CD4-positive, alpha-beta T cell (primary cell): ENCODE measurements around the gene ADAMTS19. TPM values are rescaled to one million over a fixed set of nuclear protein-coding genes. Genes with fewer than 3 reads are reported as not detected.

Experiments used
- ATAC-seq: fragments of 200-7000 bp; cut with Tn5 transposase; one replicate; pipeline ENCODE4 v1.10.0; 2022; ENCODE audit warnings: mild to moderate bottlenecking; ENCODE audit not compliant: poor library complexity
- CTCF ChIA-PET: fragments of 350-600 bp; sonication (Branson Sonifier 250); formaldehyde crosslinking; loops from one replicate; lab custom pipeline; 2021; ENCODE audit warnings: antibody characterized with exemption, inconsistent platforms; lab: Charles Lee
- POLR2A ChIA-PET: fragments of 350-600 bp; sonication (Branson Sonifier 250); formaldehyde crosslinking; loops from one replicate; lab custom pipeline; 2021; ENCODE audit warnings: antibody characterized with exemption, inconsistent platforms; lab: Charles Lee
- DNase-seq, 14 experiments: peaks; one replicate each; pipeline ENCODE4 v3.0.0-alpha.2; 2013 to 2020; ENCODE audit warnings: mixed read lengths in 2 of 14
- H3K27ac ChIP-seq, 2 donors: one replicate each; pipeline versions ENCODE4 v1.5.1 to v1.7.0; 2013; ENCODE audit warnings: low read length in 2 of 2, low read depth in 1 of 2, mild to moderate bottlenecking in 1 of 2
- H3K27me3 ChIP-seq, 2 experiments: 1 replicate in 1 of 2; 2 replicates in 1 of 2; pipeline versions ENCODE4 v1.6.1 to v1.7.0; 2013; ENCODE audit warnings: low read length in 2 of 2, control low read depth in 1 of 2, mild to moderate bottlenecking in 1 of 2, moderate library complexity in 1 of 2; ENCODE audit not compliant: insufficient read depth in 2 of 2, control insufficient read depth in 1 of 2
- H3K36me3 ChIP-seq: one replicate; pipeline ENCODE4 v1.6.1; 2013; ENCODE audit warnings: low read length, control low read depth; ENCODE audit not compliant: insufficient read depth
- H3K4me1 ChIP-seq: one replicate; pipeline ENCODE4 v1.6.1; 2013; ENCODE audit warnings: low read length, control low read depth; ENCODE audit not compliant: insufficient read depth
- H3K4me3 ChIP-seq: one replicate; pipeline ENCODE4 v1.5.1; 2013; ENCODE audit warnings: mild to moderate bottlenecking, low read length, moderate library complexity
- H3K9me3 ChIP-seq, 2 experiments: 1 replicate in 1 of 2; 2 replicates in 1 of 2; pipeline versions ENCODE4 v1.6.1 to v1.7.0; 2013; ENCODE audit warnings: low read length in 2 of 2, mild to moderate bottlenecking in 2 of 2, control low read depth in 1 of 2, moderate library complexity in 1 of 2; ENCODE audit not compliant: control insufficient read depth in 1 of 2, insufficient read depth in 1 of 2
- H3K27ac Mint-ChIP-seq: one replicate; pipeline ENCODE4 v1.8.0; 2020; ENCODE audit warnings: mixed read lengths
- H3K27me3 Mint-ChIP-seq: one replicate; pipeline ENCODE4 v1.8.0; 2021; ENCODE audit warnings: mixed read lengths
- H3K36me3 Mint-ChIP-seq: one replicate; pipeline ENCODE4 v1.8.0; 2021; ENCODE audit warnings: low read depth, mixed read lengths
- H3K4me1 Mint-ChIP-seq: one replicate; pipeline ENCODE4 v1.8.0; 2021; ENCODE audit warnings: low read depth, mixed read lengths
- H3K4me3 Mint-ChIP-seq: one replicate; pipeline ENCODE4 v1.8.0; 2020; ENCODE audit warnings: mild to moderate bottlenecking, mixed read lengths
- H3K9me3 Mint-ChIP-seq: one replicate; pipeline ENCODE4 v1.8.0; 2020; ENCODE audit warnings: mixed read lengths
- CTCF ChIP-seq: fragments of 200-600 bp; IDR thresholded peaks from one replicate; pipeline ENCODE4 v1.8.0; 2022; ENCODE audit warnings: antibody characterized with exemption, mild to moderate bottlenecking
- intact Hi-C, 2 experiments: fragments of 100-400 bp; cut with DNase I in 1 of 2; cut with micrococcal nuclease in 1 of 2; formaldehyde crosslinking; loops; one replicate each; pipeline versions ENCODE4 v1.15.1 to v1.9.0; 2023 to 2025; cut with DNase I, micrococcal nuclease
- total RNA-seq, 174 experiments: library from RNA in 2 of 174; stranded (reverse) in 2 of 174; gene quantifications; one replicate each; pipeline ENCODE4 v1.2.3 and lab custom pipeline; 2021 to 2026

ADAMTS19 gene
- total RNA-seq, 2 experiments from 2014 or later, result not detected

DNA sequence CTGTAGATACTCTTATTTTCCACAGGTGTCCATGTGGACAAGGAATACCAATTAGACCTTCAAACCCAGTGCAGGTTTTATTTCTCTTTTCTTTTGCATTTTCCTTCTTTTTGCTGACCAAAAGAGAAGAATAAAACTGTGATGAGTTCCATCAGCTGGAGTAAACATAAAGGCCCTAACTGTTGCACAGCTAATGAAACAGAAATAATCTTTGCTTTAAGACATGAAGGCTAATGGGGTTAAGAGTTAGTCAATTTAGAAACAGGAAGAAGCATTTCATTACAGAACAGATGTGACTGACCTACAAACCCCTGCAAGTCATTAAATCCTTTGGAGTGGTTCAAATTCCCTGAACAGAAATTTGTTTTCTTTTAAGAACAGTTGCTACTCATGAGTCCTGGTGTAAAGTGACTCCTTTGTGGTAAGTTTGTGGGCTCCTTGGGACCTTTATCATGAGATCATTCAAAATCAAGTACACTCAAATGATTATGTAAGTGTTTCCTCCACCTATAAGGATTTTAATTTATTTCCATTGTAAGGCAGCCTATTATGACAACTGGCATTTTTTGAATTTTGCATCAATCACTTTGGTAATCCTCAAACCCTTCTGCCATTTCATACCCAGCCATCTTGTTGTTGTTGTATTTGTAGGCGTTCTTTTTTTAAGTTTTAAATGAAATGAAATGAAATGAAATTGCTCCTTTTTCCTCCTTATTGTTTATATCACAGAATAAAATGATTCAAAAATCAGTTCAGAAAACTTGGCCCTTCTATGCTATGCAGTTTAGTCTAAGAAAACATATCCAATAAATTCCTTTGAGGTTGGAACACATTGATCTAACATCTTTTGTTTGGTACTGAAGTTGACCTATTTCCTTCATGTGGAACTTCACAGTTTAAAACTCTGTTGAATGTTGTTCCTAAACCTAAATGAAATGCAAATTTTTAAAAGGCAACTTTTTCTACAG is 289.1 kb downstream of the ADAMTS19 start:
- DNase-seq, result no peak
- Mint-ChIP-seq H3K4me1 (no peaks in the 10 kb centered on the region), H3K27ac (no peak overlapping the region), H3K36me3 (no peaks in the 10 kb centered on the region), H3K4me3 (no peak overlapping the region), H3K27me3 (peaks cover 7% of the 10 kb centered on the region), H3K9me3 (no peaks in the 10 kb centered on the region)
- intact Hi-C loops, result no loop called here
- no peak overlapping the region for H3K27ac ChIP-seq
- no peak for TF ChIP-seq CTCF
- no peak for ATAC-seq
- H3K4me1 ChIP-seq, result no peaks in the 10 kb centered on the region
- no peaks in the 10 kb centered on the region for H3K27me3 ChIP-seq
- H3K9me3 ChIP-seq, result no peaks in the 10 kb centered on the region
- H3K36me3 ChIP-seq, result no peaks in the 10 kb centered on the region
- ChIA-PET POLR2A (no interaction called here), CTCF (no interaction called here)
- H3K4me3 ChIP-seq, result no peak overlapping the region

- ChIA-PET CTCF (no interaction called here), POLR2A (no interaction called here)
- Mint-ChIP-seq H3K27ac (no peak overlapping the region), H3K9me3 (no peaks in the 10 kb centered on the region), H3K4me3 (no peak overlapping the region), H3K4me1 (no peaks in the 10 kb centered on the region), H3K36me3 (no peaks in the 10 kb centered on the region), H3K27me3 (no peaks in the 10 kb centered on the region)
- H3K9me3 ChIP-seq, result no peaks in the 10 kb centered on the region
- no peaks in the 10 kb centered on the region for H3K4me1 ChIP-seq
- no peaks in the 10 kb centered on the region for H3K36me3 ChIP-seq
- DNase-seq (no peak), ATAC-seq (no peak)
- no peaks in the 10 kb centered on the region for H3K27me3 ChIP-seq
- intact Hi-C loops, result no loop called here
- H3K4me3 ChIP-seq, result no peak overlapping the region
- no peak for TF ChIP-seq CTCF
- no peak overlapping the region for H3K27ac ChIP-seq
Measured at GRCh38 chr5:129760636-129761325, 300.7 kb downstream of the ADAMTS19 start.

GRCh38 chr5:129763651-129764050 is 303.6 kb downstream of the ADAMTS19 start:
- H3K9me3 Mint-ChIP-seq, result no peaks in the 10 kb centered on the region
- no peak for DNase-seq
- POLR2A ChIA-PET, result no interaction called here
- H3K27me3 ChIP-seq, result no peaks in the 10 kb centered on the region
- H3K9me3 ChIP-seq, result no peaks in the 10 kb centered on the region
- H3K4me1 Mint-ChIP-seq, result no peaks in the 10 kb centered on the region
- no peak overlapping the region for H3K27ac Mint-ChIP-seq
- no peak for ATAC-seq
- no peaks in the 10 kb centered on the region for H3K36me3 ChIP-seq
- H3K27ac ChIP-seq, result no peak overlapping the region
- H3K4me3 Mint-ChIP-seq, result no peak overlapping the region
- intact Hi-C loops, result no loop called here
- CTCF ChIA-PET, result interaction anchor here (1.1 kb wide), 1 partner anchor 8 kb away, joined by 3 read pairs; no protein-coding TSS in a partner anchor
- TF ChIP-seq CTCF, result no peak
- no peaks in the 10 kb centered on the region for H3K4me1 ChIP-seq
- peaks cover 4% of the 10 kb centered on the region for H3K27me3 Mint-ChIP-seq
- no peaks in the 10 kb centered on the region for H3K36me3 Mint-ChIP-seq
- H3K4me3 ChIP-seq, result no peak overlapping the region
